ENCODE data around the gene CDAN1.

CDAN1 gene

DNA sequence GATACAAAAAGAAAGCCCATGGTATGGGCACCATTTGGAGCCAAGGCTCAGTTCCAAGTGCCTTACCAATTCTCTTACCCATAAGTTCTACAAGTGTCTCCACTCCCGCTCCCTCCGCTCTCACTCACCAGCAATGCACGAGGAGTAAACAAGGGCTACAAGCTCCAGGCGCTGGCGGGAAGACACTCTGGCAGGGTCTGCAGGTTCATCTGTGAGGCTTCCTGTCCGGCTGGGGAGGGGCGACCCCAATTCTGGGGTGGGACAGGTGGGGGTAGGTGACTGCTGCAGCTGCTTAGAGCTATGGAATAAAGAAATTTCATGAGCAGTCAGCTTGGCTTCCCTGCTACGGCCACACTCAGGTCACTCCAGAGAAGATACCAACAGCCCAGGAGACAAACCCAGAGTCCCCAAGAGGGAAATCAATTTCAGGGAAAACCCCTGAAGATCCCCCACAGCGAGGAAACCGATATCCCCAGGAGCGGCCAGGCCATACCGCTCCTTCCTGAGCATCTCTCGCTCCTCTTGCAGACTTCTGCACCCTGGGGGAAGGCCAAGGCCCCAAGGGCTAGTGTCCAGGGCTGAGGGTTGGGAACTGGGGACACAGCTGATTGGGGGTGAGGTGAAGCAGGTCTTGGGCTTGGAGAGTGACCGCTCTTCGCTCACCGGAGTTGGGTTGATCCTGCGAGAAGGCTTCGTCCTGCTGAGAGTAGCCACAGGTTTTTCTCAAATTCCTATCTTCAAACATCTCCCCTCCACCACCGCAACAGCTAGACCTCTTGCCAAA is 1.4 kb downstream of the CDAN1 start:
- no peak for DNase-seq (ENCODE audit: low read depth)

DNA sequence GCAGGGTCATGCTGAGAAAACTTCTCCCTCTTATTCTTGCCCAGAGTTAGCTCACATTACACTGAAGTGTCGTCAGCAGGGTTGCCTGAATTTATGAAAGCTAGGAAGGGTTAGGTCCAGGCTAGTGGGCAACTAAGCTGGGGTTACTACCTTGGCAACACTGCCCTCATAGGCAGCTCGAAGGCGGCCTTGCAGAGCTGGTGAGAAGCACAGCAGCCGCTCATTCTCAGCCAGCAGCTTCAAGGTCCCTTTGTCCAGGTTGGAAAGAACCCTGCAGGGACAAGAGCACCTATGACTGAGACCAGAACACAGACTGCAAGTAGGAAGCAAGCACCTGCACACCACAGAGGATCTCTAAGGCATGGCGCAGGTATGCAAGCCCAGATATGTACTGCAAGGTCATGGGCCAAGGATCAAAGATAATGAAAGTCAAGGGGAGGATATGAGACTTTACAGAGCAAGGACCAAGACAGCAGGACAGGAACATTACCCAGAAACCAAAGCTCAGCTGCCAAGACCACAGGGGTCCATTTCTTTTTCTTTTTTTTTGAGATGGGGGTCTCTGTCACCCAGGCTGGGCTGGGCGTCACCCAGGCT is 2.8 kb downstream of the CDAN1 start:
- no peak for DNase-seq (ENCODE audit: low read depth)

DNA sequence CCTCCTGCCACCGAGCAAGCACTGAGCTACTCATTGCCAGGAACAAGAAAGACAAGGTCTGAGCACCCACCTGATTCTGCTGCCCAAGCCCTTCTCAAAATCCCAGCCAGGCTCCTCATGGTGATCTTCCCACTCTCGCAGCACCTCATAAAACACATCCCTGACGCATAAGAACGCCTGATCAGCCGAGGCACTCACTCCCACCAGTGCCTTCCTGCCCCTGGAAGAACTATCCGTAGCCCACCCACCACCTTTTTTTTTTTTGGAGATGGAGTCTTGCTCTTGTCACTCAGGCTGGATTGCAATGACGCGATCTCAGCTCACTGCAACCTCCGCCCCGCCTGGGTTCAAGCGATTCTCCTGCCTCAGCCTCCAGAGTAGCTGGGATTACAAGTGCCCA is 3.9 kb downstream of the CDAN1 start:
- DNase-seq (ENCODE audit: low read depth), result no peak

DNA sequence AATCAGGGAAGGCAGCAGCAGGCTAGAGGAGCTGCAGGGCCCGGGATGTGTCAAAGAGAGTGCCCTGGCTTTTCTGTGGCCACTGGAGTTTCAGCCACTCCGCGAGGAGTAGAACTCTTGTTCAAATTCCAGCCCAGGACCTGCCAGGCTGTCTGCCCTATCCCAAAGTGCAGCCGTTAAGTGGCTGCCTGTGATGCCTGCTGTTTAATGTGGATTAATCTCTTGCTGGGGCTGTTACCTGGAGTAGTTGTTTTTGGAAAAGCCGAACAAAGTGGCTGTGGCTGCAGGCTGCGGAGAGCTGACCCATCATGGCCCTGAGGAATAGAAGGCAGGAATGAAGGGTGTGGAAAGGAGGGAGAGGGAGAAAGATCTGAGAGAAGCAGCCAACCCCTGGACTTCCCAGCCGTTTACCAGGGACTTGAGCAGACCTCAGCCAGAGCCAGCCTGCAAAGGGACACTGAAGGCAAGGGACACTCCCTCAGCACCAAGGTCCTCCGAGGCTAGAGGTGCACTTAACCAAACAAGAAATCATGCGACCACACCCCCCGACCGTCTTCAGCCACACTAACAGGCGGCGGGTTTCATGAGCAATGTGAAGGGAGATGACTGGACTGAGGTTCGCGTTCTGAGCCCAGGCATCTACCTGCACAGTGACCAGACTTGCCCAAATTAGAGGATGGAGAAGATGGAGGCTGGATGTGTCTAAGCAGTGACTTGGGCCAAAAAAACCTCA is 4.7 kb downstream of the CDAN1 start:
- DNase-seq (ENCODE audit: low read depth), result no peak

DNA sequence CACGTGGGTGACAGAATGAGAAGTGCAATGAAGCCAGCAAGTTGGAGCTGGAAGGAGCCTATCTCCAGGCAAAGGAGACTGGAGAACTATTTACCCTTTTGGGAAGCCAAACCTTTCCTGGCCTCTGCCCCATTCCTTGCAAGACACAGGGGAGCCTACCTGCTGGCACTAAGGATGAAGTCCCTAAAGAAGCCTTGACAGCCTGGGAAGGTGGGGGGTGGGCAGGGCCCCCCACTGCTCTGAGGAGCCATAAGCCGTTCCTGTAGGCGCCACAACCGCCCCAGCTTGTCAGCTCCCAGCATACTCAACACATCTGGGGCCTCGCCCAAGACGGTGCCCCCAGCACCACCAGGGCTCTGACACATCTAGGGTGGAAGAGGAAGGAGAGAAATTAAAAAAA is 5.5 kb downstream of the CDAN1 start:
- no peak for DNase-seq (ENCODE audit: low read depth)

DNA sequence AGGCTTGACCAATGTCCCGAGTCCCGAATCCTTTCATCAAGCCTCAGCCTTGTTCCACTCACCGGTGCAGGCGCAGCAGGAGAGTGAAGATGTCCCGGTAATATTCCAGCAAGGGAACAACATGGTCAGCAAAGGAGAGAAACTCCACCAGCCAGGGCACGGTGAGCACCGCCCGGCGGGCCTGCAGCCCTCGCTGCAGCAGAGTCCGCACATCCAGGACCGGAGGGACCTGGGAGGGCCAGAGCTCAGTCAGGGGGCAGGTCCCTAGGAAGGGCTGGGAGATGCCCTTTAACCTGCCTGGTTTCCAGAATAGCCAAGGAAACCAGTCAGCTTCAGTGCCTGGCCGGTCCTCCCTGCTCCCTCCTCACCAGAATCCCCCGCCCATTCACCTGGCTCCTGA is 6.4 kb downstream of the CDAN1 start:
- DNase-seq (ENCODE audit: low read depth), result no peak

DNA sequence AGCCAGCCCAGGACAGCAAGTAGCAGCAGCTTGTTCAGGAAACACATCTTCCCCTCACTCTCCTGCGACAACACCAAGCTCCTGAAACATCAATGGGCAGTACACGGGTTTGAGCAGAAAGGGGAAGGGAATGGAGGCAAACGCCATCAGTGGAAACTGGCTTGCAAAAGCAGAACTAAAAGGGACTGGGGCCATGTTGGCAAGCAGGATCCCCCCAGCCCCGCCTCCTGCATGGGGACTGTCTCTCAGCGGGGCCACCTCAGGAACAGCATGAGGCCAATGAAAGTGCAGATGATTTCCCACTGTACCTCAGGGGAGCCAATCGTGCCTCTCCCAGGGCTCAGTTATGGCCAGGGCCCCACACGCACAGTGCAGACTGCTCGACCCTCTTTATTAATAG is 6.8 kb downstream of the CDAN1 start:
- DNase-seq (ENCODE audit: low read depth), result no peak

DNA sequence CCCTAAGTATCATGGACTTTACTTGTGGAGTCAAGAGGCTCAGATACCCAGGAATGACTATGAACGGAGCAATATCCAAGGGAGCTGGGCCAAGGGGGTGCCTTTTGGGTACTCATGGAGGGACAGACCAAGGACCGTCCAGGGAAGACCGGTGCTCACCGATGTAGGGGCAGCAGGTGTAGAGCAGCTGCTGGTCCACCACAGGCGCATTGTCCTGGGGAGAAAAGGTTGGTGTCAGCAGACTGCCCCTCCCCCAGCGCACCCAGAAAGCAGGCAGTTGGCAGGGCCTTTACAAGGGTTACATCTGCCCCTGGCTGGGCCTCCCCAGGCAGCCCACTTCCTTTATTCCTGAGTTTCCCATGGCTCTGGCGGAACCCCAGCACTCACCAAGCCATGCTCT is 7.5 kb downstream of the CDAN1 start:
- no peak for DNase-seq (ENCODE audit: low read depth)

DNA sequence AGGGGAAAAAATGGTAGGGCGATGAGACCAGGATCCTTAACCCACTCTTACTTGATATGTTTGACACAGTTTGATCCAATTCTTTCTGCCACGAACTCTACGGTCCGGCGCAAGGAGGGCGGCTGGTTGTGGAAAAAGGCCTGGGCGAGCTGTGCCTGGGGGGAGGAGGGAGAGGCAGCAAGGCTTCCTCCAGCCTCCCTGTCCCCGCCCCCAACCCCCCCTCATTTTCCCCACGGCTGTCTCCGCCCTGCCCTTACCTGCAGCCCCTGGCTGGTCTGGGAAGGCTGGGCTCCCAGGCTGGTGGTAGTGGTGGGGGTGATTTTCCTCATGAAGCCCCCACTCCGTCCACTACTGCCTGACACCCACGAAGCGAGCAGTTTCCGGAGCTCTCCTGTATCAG is 8.0 kb downstream of the CDAN1 start:
- no peak for DNase-seq (ENCODE audit: low read depth)

DNA sequence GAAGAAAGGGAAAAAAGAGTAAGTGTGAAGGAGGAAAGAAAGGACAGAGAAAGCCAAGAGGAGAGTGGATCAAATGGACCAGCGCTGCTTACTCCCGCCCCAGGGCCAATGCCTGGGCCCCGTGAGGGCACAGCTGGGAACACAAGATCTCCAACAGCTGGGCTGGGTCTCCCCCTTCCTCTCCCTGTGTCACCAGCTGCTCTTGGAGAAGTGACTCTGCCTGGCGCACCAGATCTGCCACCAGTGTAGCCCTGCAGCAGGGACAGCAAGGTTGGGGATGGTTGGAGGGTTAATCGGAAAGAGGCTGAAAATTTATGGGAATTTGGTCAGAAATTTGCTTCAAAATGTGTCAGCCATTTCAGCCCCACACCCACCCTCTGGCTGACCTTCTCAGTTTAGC is 8.4 kb downstream of the CDAN1 start:
- DNase-seq (ENCODE audit: low read depth), result no peak

DNA sequence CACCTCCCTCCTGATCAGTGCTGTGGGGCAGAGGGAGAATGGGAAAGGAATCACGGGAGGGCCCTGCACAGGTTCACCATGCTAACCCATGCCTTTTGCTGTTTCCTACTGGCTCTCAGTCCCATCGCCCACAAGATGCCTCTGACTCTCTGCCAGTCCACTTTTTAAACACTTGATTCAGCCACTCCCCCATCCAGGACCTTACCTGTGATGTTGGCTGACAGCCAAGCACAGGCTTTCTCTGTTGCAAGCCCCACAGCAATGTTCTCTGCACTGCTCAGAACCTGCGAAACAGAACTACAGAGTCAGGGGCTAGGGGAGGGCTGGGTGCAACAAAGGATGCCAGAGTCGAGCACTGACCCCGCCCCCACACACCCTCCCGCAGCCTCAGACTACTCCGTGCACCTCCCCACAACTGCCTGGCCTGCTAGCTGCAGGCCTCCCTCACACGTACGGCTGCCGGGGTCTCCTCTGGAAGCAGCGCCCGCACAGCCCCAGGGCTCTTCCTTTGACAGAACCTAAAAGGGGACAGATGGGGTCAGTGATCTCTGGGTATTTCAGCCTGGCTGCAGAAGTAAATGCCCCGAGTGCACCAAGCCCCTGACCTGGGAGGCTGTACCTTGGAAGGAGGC is 9.1 kb downstream of the CDAN1 start:
- DNase-seq (ENCODE audit: low read depth), result no peak

DNA sequence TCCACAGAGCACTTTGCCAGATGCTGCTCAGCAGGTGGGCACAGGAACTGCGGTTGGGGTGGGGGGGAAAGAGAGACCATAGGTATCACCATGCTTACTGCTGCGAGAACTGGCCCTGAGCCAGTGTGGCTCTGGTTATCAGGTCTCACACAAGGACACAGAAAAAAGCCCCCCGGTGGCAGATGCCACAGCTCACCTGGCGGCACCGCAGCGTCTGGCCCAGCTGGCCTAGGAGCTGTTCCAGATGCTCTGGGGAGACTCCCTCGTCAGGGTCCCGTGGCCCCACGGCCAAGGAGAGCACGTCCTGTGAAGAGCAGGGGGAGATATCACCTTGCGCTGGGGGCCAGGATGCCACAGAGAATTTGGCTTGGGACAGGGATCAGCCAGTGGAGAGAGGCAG is 10.8 kb downstream of the CDAN1 start:
- no peak for DNase-seq (ENCODE audit: low read depth)

DNA sequence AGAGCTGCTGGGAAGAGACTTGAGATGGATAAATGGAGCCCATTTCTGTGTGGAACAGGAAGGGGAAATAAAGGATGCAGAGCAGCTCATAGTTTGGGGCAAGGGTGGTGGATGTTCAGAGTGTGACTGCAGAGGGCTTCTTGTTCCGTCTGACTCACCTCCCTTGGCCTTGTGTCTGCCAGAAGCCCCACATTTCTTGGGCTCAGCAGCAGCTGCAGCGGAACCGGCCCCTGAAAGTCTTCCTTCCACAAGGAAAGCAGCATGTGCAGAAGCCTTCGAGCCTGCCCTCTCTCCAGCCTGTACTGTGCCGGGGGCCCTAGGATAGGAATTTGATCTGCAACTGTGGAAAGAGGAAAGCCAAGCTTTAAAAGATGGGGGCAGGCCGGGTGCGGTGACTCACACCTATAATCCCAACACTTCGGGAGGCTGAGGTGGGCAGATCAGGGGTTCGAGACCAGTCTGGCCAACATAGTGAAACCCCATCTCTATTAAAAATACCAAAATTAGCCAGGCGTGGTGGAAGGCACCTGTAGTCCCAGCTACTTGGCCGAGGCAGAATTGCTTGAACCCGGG is 11.5 kb downstream of the CDAN1 start:
- no peak for DNase-seq (ENCODE audit: low read depth)

DNA sequence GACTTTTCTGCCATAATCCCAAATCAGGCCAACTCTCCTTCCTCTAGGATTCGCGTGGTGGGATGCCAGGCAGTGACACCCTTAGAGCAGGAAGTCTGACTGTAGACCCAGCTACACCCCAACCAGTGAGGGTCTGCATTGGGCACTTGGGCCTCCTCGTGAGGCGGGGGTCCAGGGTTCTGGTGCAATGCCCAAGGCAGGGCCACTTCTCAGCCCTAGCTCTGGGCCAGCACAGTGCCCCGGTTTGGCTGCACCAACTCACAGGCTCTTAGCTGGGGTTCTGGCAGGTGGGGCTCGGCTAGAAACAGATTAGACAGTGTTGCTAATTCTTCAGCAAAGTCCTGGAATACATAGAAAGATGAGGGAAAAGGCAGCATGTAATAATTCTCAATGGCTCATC is 12.7 kb downstream of the CDAN1 start:
- DNase-seq (ENCODE audit: low read depth), result no peak

DNA sequence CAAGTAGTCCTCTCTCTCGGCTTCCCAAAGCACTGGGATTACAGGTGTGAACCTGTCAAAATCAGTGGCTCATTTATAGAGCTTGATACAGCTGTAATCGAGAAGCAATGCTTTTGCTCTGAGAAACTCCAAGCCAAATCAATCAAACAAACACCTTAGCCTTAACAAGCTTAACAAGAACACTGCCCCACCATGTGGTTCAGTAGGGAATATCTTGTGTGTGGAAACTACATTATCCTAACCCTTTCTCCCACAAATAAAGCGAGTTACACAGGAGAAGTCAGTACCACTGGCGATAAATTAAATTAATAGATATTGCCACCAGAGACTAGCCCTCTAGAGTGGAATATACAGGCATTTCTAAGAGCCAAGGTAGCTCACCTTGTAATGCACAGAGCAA is 13.9 kb downstream of the CDAN1 start:
- no peak for DNase-seq (ENCODE audit: low read depth)

DNA sequence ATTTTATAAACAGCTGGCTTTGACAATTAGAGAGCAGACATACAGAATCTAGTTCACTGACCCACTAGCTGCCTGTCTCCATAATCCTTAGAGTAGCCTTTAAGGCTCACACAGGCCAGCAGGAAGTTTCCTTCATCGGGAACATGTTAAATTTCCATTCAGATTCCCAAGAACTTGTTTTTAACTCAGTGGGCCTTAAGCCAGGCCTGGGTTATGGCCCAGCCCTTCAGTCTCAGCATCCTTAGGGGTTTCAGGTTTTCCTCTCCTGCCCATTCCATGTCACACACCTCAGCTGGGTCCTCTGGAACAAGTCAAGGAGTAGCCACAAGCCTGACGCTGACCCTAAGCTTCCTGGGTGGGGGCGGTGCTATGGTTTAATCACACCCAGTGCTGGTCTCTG is 15.0 kb downstream of the CDAN1 start:
- no peak for DNase-seq (ENCODE audit: low read depth)

DNA sequence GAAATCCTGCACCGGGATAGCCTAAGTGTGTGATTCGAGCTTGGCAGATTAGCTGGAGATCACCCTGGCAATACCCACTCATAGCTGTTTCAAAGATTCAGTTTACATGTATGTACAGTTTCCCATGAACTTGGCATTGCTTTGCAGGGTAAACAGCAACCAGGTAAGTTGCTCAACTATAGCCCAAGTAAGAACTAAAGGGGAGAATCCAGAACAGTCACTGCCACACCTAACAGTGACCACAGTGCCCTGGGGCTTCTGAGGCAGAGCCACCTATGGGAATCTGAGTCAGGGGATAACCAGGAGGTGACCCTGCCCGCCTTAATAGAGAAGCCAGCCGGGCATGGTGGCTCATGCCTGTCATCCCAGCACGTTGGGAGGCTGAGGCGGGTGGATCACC is 15.9 kb downstream of the CDAN1 start:
- no peak for DNase-seq (ENCODE audit: low read depth)

DNA sequence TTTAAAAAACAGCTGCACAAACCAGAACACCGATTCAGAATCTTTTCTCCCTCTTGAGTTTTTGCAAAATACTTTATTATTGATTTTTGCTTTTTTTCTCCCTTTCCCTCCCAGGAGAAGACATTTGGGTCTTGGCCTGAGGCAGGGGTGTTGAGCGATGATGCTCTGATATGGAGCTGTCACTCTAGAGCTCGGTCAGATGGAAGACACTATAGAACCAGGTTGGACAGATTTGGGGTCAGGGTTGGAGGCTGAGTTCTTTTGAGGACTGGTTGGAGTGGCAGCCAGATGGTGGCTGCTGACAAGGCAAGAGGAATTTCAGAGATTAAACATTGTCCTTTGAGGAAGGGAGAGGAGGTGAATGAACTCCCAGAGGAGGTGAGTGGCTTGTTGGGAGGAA is 16.9 kb downstream of the CDAN1 start:
- no peak for DNase-seq (ENCODE audit: low read depth)

DNA sequence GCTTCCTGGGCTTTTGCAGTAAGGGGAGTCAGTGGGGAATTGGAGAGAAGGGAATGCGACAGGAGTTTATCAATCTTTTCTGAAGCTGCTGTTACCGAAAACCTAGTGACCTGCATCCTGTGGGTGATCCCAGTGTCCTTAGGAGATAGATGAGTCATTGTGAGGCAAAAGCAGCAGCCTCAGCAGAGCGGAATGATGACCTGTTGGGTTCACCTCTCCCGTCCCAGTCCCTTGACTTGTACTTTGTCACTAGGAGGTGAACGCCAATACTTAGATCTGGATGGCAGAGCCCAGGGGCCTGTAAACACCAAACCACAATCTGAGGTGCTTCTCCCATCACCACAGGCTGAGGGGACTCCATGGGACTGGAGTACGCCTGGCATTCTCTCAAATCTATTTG is 17.9 kb downstream of the CDAN1 start:
- no peak for DNase-seq (ENCODE audit: low read depth)

DNA sequence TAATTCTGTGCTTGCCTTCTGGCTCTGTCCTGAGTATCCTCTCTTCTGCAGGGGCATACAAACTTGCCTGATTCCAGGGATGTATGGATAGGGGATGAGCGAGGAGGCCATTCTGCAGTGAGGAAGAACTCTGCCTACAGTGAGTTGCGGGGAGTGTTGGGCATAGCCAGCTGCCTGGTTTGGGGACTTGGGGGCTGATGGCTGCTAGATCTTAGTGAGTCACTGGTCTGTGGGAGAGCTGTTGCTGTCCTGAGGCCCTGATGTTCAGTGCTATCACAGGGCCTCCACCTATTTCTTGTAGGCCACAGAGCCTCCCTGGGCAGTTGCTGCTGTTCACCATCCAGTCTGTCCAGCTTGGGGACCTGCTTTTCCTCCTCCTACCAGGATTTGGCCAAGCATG is 20.3 kb downstream of the CDAN1 start:
- no peak for DNase-seq (ENCODE audit: low read depth)

DNA sequence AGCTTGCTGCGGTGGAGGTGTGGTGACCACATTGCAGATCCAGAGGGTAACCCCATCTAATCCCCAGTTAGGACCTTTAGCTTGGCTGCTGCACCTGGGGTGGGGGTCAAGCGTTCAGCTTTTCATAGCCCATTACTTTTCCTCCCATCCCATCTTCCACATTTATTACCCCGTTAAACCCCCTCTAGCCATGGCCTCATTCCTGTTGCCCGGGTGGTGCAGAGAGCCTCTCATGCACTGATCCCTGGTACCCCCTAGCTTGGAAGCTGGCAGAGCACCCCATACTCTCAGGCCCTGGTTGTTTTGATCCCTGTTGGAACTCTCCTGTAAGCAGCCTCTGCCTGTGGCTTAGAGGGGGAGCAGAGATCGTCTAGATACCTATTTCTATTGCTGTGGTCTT is 20.8 kb downstream of the CDAN1 start:
- DNase-seq (ENCODE audit: low read depth), result no peak

DNA sequence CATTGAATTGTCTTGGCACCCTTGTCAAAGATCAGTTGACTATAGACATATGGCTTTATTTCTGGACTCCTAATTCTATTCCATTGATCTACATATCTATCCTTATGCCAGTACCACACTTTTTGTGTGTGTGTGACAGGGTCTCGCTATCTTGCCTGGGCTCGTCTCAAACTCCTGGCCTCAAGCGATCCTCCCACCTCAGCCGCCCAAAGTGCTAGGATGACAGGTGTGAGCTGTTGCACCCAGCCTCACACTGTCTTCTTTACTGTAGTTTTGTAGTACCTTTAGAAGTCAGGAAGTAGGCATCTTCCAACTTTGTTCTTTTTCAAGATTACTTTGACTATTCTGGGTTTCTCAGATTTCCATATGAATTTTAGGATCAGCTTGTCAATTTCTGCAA is 24.3 kb downstream of the CDAN1 start:
- DNase-seq (ENCODE audit: low read depth), result no peak

DNA sequence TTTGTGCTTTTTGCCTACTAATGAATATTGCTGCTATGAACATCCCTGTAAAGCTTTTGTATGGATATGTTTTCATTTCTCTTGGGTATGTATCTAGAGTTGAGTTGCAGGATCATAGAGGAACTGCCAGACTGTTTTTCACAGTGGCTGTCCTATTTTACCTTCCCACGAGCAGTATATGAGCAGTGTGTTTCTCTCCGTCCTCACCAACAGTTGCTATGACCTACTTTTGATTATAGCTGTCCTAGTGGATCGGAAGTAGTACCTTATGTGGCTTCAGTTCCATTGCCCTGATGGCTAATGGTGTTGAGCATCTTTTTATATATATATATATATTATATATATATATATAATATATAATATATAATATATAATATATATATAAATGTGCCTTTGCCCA is 25.2 kb downstream of the CDAN1 start:
- DNase-seq (ENCODE audit: low read depth), result no peak
